Measurements from ENCODE around the gene PDXK. TPM values are rescaled to one million over a fixed set of nuclear protein-coding genes. Genes with fewer than 3 reads are reported as not detected.

PDXK gene
- total and polyA plus RNA-seq, 9 of the 15 experiments (the other 6 are each of a cell fraction or from before 2014, with no cell fraction given): 5.6 to 162 (median 76.5) TPM

DNA sequence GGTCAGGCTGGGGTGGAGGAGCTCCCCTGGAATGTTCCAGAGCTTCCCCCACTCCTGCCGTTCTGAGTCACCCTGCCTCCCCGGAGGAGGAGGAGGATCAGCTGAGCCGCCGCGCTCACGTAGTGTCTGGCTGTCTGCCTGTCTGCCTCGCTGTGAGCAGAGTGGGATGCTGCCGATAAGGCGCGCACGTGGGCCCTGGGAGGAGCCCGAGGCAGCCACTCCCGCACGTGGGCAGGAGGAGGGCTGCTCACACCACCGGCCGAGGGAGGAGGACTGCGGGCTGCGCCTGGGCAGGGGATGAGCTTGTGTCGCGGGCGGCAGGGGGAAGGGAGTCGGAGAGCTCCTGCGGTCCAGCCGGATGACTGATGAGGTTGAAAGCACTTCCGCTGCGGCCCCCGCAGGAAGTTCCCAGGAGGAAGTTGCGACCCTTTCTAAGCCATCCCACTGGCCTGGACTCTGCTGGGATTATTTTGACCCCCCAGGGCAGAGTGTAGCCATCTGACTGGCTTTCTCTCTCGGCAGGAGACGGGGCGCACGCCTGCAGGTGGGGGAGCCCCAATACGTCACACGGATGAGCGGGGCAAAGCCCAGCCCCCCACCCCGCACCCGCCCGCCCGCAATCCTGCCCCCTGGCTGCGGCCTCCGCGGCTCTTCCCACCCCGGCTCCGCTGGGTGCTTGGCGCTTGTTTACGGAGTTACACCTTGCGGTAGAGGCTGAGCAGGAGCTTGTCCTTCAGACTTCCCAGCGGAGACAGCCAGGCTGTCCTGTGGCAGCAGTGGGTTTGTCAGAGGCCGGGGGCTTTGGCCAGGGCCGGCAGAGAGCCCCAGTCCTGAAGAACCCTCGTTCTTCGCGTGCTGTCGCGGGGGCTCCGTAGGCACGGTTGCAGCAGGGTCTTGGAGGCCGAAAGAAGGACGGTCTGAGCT, 9.8 kb downstream of the PDXK start (continued):
- TF ChIP-seq ZNF143 (CRISPR knock-in tag; IDR thresholded peaks at IDR 0.05): no peak
- TF ChIP-seq GABPA (tag; conservative IDR thresholded peaks at IDR 0.05; ENCODE audit: low read depth): peak; percentile 97
- peak; percentile 86; the same call in 1 of the 2 replicates for TF ChIP-seq HNRNPL (IDR thresholded peaks at IDR 0.05; ENCODE audit: low read depth, low read length)
- no peak for TF ChIP-seq MEF2D (tag; conservative IDR thresholded peaks at IDR 0.05; ENCODE audit: low read depth)
- TF ChIP-seq ERF (CRISPR knock-in tag; IDR thresholded peaks at IDR 0.05): no peak
- no peak for TF ChIP-seq CCAR2 (IDR thresholded peaks at IDR 0.05; ENCODE audit: low read depth, low read length)
- peak; percentile 87 for TF ChIP-seq PCBP1 (IDR thresholded peaks at IDR 0.05; ENCODE audit: low read depth, low read length, poor library complexity, severe bottlenecking)
- TF ChIP-seq ZNF354B (CRISPR knock-in tag; IDR thresholded peaks at IDR 0.05): no peak
- TF ChIP-seq, protein P1, sequence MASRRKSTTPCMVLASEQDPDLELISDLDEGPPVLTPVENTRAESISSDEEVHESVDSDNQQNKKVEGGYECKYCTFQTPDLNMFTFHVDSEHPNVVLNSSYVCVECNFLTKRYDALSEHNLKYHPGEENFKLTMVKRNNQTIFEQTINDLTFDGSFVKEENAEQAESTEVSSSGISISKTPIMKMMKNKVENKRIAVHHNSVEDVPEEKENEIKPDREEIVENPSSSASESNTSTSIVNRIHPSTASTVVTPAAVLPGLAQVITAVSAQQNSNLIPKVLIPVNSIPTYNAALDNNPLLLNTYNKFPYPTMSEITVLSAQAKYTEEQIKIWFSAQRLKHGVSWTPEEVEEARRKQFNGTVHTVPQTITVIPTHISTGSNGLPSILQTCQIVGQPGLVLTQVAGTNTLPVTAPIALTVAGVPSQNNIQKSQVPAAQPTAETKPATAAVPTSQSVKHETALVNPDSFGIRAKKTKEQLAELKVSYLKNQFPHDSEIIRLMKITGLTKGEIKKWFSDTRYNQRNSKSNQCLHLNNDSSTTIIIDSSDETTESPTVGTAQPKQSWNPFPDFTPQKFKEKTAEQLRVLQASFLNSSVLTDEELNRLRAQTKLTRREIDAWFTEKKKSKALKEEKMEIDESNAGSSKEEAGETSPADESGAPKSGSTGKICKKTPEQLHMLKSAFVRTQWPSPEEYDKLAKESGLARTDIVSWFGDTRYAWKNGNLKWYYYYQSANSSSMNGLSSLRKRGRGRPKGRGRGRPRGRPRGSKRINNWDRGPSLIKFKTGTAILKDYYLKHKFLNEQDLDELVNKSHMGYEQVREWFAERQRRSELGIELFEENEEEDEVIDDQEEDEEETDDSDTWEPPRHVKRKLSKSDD (conservative IDR thresholded peaks at IDR 0.05; ENCODE audit: low read length): no peak
- peak; percentile 99 for TF ChIP-seq DACH1 (IDR thresholded peaks at IDR 0.05; ENCODE audit: partially characterized antibody)
- peak; percentile 85; the same call in 1 of the 2 replicates for TF ChIP-seq SMARCC2 (IDR thresholded peaks at IDR 0.05; ENCODE audit: low read depth)
- no peak for TF ChIP-seq ZNF644 (tag; IDR thresholded peaks at IDR 0.05; ENCODE audit: low read depth)
- no peak for TF ChIP-seq SIRT6 (IDR thresholded peaks at IDR 0.05; ENCODE audit: low read depth, low read length)
- TF ChIP-seq, protein P2, sequence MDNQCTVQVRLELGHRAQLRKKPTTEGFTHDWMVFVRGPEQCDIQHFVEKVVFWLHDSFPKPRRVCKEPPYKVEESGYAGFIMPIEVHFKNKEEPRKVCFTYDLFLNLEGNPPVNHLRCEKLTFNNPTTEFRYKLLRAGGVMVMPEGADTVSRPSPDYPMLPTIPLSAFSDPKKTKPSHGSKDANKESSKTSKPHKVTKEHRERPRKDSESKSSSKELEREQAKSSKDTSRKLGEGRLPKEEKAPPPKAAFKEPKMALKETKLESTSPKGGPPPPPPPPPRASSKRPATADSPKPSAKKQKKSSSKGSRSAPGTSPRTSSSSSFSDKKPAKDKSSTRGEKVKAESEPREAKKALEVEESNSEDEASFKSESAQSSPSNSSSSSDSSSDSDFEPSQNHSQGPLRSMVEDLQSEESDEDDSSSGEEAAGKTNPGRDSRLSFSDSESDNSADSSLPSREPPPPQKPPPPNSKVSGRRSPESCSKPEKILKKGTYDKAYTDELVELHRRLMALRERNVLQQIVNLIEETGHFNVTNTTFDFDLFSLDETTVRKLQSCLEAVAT (IDR thresholded peaks at IDR 0.05): peak; percentile 30 to 87; a peak in 2 of 4 replicates
- no peak for TF ChIP-seq RBM25 (IDR thresholded peaks at IDR 0.05; ENCODE audit: low read depth, low read length, severe bottlenecking)
- TF ChIP-seq ZNF23 (CRISPR knock-in tag; IDR thresholded peaks at IDR 0.05): no peak
- TF ChIP-seq ETV6 (IDR thresholded peaks at IDR 0.05; ENCODE audit: borderline replicate concordance in 1 of 2, low read depth in 2 of 2, low read length in 1 of 2): peak; percentile 12 to 65; a peak in 1 of 4 replicates
- TF ChIP-seq ETV6 (CRISPR knock-in tag; IDR thresholded peaks at IDR 0.05; ENCODE audit: borderline replicate concordance): peak; percentile 50; the same call in 1 of the 2 replicates
- no peak for TF ChIP-seq NFE2L1 (tag; IDR thresholded peaks at IDR 0.05; ENCODE audit: borderline replicate concordance, low read depth)
- no peak for TF ChIP-seq HNRNPUL1 (IDR thresholded peaks at IDR 0.05; ENCODE audit: low read length)
- peak; percentile 61; the same call in 1 of the 2 replicates for TF ChIP-seq MTA2 (IDR thresholded peaks at IDR 0.05; ENCODE audit: low read depth)
- peak; percentile 97 for TF ChIP-seq JUND (IDR thresholded peaks at IDR 0.05; ENCODE audit: borderline replicate concordance, low read depth, low read length)
- TF ChIP-seq JUND (tag; IDR thresholded peaks at IDR 0.05; ENCODE audit: borderline replicate concordance, low read depth, low read length): peak; percentile 97; the same call in 2 of the 3 replicates

Data from K562 (cell line).